ENCODE measurements around the gene P2RY14.

P2RY14 gene

DNA sequence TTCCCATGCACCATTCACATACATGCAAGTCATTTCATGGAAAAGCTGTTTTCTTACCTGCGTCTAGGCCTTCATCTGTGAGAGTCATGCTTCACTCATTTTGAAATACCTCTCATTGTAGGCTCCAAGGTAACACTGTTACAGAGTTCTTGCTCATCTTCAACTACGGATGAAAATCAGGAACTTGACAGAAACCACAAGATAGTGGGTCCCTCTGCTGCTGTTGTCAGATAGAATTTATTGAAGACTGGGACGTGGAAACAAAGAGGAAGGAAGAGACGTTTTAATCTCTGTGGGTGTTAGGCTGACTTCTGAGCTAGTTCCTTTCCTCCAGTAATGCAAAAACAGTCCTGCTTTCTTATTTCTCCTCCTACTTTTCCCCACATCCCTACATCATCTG is at the start of gene P2RY14:
TSS of gene P2RY14 (minus strand) at position 313 of the 400 bp plus-strand sequence. CDS start 64,226 bp downstream, outside the sequence.
- in situ Hi-C loops (cut with MboI; ENCODE audit: low sequenced_read_pairs, unreplicated experiment) = no loop called here
- TF ChIP-seq, protein P1, sequence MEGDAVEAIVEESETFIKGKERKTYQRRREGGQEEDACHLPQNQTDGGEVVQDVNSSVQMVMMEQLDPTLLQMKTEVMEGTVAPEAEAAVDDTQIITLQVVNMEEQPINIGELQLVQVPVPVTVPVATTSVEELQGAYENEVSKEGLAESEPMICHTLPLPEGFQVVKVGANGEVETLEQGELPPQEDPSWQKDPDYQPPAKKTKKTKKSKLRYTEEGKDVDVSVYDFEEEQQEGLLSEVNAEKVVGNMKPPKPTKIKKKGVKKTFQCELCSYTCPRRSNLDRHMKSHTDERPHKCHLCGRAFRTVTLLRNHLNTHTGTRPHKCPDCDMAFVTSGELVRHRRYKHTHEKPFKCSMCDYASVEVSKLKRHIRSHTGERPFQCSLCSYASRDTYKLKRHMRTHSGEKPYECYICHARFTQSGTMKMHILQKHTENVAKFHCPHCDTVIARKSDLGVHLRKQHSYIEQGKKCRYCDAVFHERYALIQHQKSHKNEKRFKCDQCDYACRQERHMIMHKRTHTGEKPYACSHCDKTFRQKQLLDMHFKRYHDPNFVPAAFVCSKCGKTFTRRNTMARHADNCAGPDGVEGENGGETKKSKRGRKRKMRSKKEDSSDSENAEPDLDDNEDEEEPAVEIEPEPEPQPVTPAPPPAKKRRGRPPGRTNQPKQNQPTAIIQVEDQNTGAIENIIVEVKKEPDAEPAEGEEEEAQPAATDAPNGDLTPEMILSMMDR (IDR thresholded peaks at IDR 0.05; ENCODE audit: borderline replicate concordance, control extremely low read depth, extremely low read depth, insufficient read depth, missing control alignments) = no peak
- DNase-seq (ENCODE audit: low spot score) = no peak

DNA sequence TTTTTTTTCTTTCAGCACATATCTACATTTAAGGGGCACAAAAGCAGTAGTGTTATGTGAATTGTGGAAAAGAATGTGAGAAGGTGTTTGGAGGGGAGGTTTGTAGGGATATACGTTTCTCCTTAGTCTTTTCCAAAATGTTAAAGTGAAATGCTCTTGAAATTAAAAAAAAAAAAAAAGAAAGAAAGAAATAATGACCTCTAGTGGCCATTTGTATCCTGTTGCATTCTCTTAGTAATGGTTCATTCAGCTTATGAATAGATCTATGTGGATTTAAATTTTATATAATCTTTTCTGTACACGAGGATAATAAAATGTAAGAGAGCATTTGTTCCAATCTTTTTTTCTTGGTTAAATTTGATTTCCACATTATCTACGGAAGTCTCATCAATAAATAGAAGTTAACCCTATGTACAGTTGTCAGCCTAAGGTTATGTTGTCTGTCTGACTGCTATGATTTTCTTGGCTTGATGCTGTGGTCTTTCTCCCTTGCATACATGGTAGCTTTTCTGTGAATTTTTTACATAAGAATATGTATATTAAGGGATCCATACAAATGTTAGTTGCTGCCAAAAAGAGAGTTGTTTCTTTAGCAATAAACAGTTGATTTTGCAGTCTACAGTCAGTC is 49.3 kb upstream of the P2RY14 start:
- TF ChIP-seq, protein P1 (IDR thresholded peaks at IDR 0.05; ENCODE audit: borderline replicate concordance, control extremely low read depth, extremely low read depth, insufficient read depth, missing control alignments) = peak; percentile 26
- in situ Hi-C loops (cut with MboI; ENCODE audit: low sequenced_read_pairs, unreplicated experiment) = no loop called here
- DNase-seq (ENCODE audit: low spot score) = peak; percentile 17

DNA sequence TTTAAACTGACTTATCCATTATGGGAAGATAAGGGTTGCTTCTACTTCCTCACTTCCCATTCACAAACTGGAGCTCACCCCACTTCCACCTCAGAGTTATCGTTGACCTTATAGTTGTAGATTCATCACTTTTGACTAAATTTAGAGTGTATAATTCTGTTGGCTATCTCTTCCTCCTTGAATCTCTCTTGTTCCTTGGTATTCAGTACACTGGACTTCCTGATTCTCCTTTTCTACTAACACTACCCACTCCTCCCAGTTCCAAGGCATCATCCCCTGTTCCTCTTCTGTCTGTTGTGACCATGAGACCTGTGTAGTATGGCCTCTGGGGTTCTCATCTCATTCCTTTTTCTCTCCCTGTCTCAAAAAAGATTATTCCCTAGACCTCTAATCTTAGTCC is 44.2 kb upstream of the P2RY14 start:
- in situ Hi-C loops (cut with MboI; ENCODE audit: low sequenced_read_pairs, unreplicated experiment) = no loop called here
- TF ChIP-seq, protein P1 (IDR thresholded peaks at IDR 0.05; ENCODE audit: borderline replicate concordance, control extremely low read depth, extremely low read depth, insufficient read depth, missing control alignments) = no peak
- no peak for DNase-seq (ENCODE audit: low spot score)

DNA sequence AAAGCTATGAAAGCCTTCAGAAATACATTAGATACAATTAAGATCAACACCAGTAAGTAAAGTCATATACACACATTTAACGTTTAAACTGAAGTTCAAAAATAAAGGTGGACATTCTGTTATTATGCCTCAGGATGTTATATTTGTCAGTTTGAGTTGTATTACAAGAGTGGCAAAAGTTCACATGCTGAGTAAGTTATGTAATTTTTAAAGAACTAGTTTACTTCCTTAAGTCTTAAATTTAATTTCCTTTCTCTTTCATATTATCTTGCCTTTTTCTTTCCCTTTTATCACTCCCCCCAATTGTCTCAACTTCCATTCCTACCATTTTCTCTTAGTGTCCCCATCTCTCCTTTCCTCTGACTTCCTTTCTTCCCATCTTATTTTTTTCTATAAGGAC is 43.2 kb upstream of the P2RY14 start:
- TF ChIP-seq, protein P1 (IDR thresholded peaks at IDR 0.05; ENCODE audit: borderline replicate concordance, control extremely low read depth, extremely low read depth, insufficient read depth, missing control alignments) = no peak
- no peak for DNase-seq (ENCODE audit: low spot score)
- in situ Hi-C loops (cut with MboI; ENCODE audit: low sequenced_read_pairs, unreplicated experiment) = no loop called here

DNA sequence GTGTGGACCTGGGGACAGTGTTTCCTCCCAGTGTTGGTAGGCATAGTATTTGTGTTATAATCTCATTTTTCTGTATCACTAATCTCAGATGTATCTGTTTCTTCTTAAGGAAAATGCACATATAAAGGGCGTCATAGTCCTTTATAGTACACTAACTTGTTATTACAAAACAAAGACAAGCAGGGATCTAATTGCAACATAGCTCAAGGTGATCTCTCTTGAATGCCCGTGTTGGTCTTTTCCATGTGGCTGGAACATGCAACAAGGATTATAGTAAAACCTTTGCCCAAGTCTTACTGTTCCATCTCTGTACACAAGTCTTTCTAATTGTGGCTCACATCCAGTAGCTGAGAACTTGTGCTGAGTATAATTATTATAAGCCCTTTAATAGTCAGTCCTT is 41.8 kb upstream of the P2RY14 start:
- no peak for DNase-seq (ENCODE audit: low spot score)
- in situ Hi-C loops (cut with MboI; ENCODE audit: low sequenced_read_pairs, unreplicated experiment) = no loop called here
- TF ChIP-seq, protein P1 (IDR thresholded peaks at IDR 0.05; ENCODE audit: borderline replicate concordance, control extremely low read depth, extremely low read depth, insufficient read depth, missing control alignments) = no peak

DNA sequence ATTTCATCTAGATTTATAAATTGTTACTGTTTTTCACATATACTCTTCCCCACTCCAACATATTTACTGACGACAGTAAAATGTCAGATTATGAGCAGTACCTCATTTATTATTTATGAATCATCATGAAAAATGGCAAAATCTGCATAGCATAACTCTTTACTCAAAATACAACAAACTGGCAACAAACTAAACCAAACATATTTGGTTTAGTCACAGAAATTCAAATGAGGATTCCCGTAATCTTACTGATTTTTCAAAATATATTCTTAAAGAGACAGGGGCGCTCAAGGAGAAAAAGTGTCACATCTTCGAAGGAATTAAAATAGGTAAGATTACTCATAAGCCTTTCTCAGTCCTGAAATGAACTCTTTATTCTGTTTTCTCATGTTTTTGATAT is 41.3 kb upstream of the P2RY14 start:
- no peak for DNase-seq (ENCODE audit: low spot score)
- in situ Hi-C loops (cut with MboI; ENCODE audit: low sequenced_read_pairs, unreplicated experiment) = no loop called here
- TF ChIP-seq, protein P1 (IDR thresholded peaks at IDR 0.05; ENCODE audit: borderline replicate concordance, control extremely low read depth, extremely low read depth, insufficient read depth, missing control alignments) = no peak

All from GM13976 (cell line).